Chondrocyte (in vitro differentiated cells): ENCODE results near the gene PPM1H. TPM values are rescaled to one million over a fixed set of nuclear protein-coding genes. Genes with fewer than 3 reads are reported as not detected.

Experiments
- DNase-seq: peaks from one replicate; pipeline ENCODE4 v3.0.0; 2021; ENCODE audit warnings: mixed read lengths, low spot score
- H3K27ac Mint-ChIP-seq: one replicate; pipeline ENCODE4 v1.8.0; 2021; ENCODE audit warnings: mild to moderate bottlenecking, moderate library complexity, mixed read lengths; ENCODE audit not compliant: unreplicated experiment
- H3K27me3 Mint-ChIP-seq: 2 replicates; pipeline ENCODE4 v1.8.0; 2021; ENCODE audit warnings: low read depth, mixed read lengths
- H3K36me3 Mint-ChIP-seq: 2 replicates; pipeline ENCODE4 v1.8.0; 2021; ENCODE audit warnings: low read depth, mixed read lengths
- H3K4me1 Mint-ChIP-seq: 2 replicates; pipeline ENCODE4 v1.8.0; 2021; ENCODE audit warnings: low read depth, mild to moderate bottlenecking, mixed read lengths
- H3K4me3 Mint-ChIP-seq: one replicate; pipeline ENCODE4 v1.8.0; 2021; ENCODE audit warnings: mild to moderate bottlenecking, moderate library complexity, mixed read lengths; ENCODE audit not compliant: unreplicated experiment
- H3K9me3 Mint-ChIP-seq: 2 replicates; pipeline ENCODE4 v1.8.0; 2021; ENCODE audit warnings: low read depth, mixed read lengths
- CTCF ChIP-seq: fragments of 200-600 bp; sonication (generic); IDR thresholded peaks from 2 replicates; pipeline ENCODE4 v1.5.0; 2021; ENCODE audit warnings: antibody characterized with exemption, mild to moderate bottlenecking, moderate library complexity
- total RNA-seq: library from RNA; stranded (reverse); gene quantifications from 3 replicates; pipeline ENCODE4 v1.2.1, GENCODE V29; 2021

Gene PPM1H
- total RNA-seq, 1 donor from 2014 or later, result 34.3 TPM

DNA sequence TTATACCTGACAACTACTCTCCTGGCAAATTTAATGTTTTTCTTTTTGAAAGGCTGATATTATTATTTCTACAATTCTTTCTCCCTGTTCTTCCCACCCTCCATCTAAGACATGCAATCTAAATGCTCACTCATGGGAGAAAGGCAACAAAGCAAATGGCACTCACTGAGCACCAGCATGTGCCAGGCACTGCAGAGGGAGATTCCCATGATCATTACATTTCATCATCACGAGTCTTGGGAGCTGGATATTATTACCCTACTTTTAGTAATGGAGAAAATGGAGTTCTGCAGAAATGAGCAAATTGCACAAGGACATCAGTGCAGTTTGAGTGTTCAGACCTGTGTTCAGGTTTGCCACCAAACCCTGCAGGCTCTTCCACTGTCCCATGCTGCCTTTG, 27.9 kb downstream of the PPM1H start:
- H3K36me3 Mint-ChIP-seq, result peaks cover 8% of the 10 kb centered on the region
- no peak for TF ChIP-seq CTCF
- peak overlapping the region; percentile 69 for H3K27ac Mint-ChIP-seq
- H3K4me1 Mint-ChIP-seq, result peaks cover 47% of the 10 kb centered on the region
- DNase-seq, result no peak
- no peak overlapping the region for H3K4me3 Mint-ChIP-seq
- no peaks in the 10 kb centered on the region for H3K9me3 Mint-ChIP-seq
- H3K27me3 Mint-ChIP-seq, result no peaks in the 10 kb centered on the region

GRCh38 chr12:62903151-62903550, 31.8 kb downstream of the PPM1H start:
- no peaks in the 10 kb centered on the region for H3K36me3 Mint-ChIP-seq
- H3K27ac Mint-ChIP-seq, result peak overlapping the region; percentile 77
- no peak for TF ChIP-seq CTCF
- H3K9me3 Mint-ChIP-seq, result no peaks in the 10 kb centered on the region
- no peak overlapping the region for H3K4me3 Mint-ChIP-seq
- DNase-seq, result no peak
- H3K27me3 Mint-ChIP-seq, result no peaks in the 10 kb centered on the region
- peaks cover 76% of the 10 kb centered on the region for H3K4me1 Mint-ChIP-seq

- no peak overlapping the region for H3K4me3 Mint-ChIP-seq
- no peak for TF ChIP-seq CTCF
- H3K27ac Mint-ChIP-seq, result peak overlapping the region; percentile 87
- H3K36me3 Mint-ChIP-seq, result no peaks in the 10 kb centered on the region
- no peak for DNase-seq
- no peaks in the 10 kb centered on the region for H3K27me3 Mint-ChIP-seq
- H3K4me1 Mint-ChIP-seq, result peaks cover 61% of the 10 kb centered on the region
- peaks cover 2% of the 10 kb centered on the region for H3K9me3 Mint-ChIP-seq
Observed at GRCh38 chr12:62900686-62901272, 34.2 kb downstream of the PPM1H start.

DNA sequence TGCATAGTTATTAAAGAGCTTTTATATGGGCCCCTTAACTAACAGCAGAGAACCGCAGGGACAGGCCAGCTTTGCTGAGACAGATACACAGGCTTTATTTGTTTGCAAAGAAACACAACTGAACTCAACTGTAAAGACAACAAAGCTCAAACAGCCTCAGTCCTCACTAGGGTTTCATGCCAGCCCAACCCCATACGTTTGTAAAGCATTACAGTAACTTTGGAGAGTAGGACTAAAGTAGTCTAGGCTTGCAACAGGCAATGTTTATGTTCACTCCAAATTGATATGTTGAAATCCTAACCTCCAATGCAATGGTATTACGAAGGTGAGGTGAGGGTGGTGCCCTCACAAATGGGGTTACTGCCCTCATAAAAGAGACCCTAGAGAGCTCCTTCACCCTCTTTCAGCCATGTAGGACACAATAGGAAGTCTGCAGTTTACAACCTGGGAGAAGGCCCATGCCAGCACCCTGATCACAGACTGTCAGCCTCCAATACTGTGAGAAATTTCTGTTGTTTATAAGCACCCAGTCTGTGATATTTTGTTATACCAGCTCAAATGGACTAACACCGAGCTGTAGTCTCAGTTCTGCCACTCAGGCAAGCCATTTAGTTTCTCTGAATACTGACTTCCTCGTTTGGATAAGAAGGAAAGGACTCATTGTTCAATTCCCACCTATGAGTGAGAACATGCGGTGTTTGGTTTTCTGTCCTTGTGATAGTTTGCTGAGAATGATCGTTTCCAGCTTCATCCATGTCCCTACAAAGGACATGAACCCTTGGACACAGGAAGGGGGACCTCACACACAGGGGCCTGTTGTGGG, 35.2 kb downstream of the PPM1H start:
- Mint-ChIP-seq H3K27me3 (no peaks in the 10 kb centered on the region), H3K36me3 (no peaks in the 10 kb centered on the region), H3K4me3 (no peak overlapping the region), H3K9me3 (peaks cover 2% of the 10 kb centered on the region), H3K4me1 (peaks cover 57% of the 10 kb centered on the region), H3K27ac (peak overlapping the region; percentile 71)
- no peak for DNase-seq
- TF ChIP-seq CTCF, result no peak

- no peak for TF ChIP-seq CTCF
- H3K9me3 Mint-ChIP-seq, result peaks cover 2% of the 10 kb centered on the region
- H3K4me1 Mint-ChIP-seq, result peaks cover 54% of the 10 kb centered on the region
- DNase-seq, result no peak
- no peaks in the 10 kb centered on the region for H3K27me3 Mint-ChIP-seq
- H3K4me3 Mint-ChIP-seq, result no peak overlapping the region
- no peaks in the 10 kb centered on the region for H3K36me3 Mint-ChIP-seq
- peak overlapping the region; percentile 85 for H3K27ac Mint-ChIP-seq
Observed at GRCh38 chr12:62898526-62898925, 36.4 kb downstream of the PPM1H start.
